GM20000 (cell line): ENCODE measurements around the gene PSMB7.

Experiments
- DNase-seq: peaks from one replicate; pipeline ENCODE4 v3.0.0; 2012; ENCODE audit warnings: low spot score
- CTCF ChIP-seq: IDR thresholded peaks from 2 replicates; pipeline ENCODE4 v1.5.1; 2012; ENCODE audit warnings: mild to moderate bottlenecking, control low read depth; ENCODE audit errors: extremely low read depth, missing control alignments

Gene PSMB7

GRCh38 chr9:124309667-124310084, 105.6 kb downstream of the PSMB7 start:
- no peak for DNase-seq
- no peak for TF ChIP-seq CTCF

GRCh38 chr9:124308606-124309491, 106.4 kb downstream of the PSMB7 start:
- TF ChIP-seq CTCF = no peak
- no peak for DNase-seq

- no peak for DNase-seq
- no peak for TF ChIP-seq CTCF
Observed at GRCh38 chr9:124307379-124308030, 107.7 kb downstream of the PSMB7 start.

- TF ChIP-seq CTCF = no peak
- no peak for DNase-seq
Observed at GRCh38 chr9:124306098-124306735, 109.0 kb downstream of the PSMB7 start.

GRCh38 chr9:124304285-124304684, 111.0 kb downstream of the PSMB7 start:
- no peak for TF ChIP-seq CTCF

GRCh38 chr9:124303762-124304161, 111.5 kb downstream of the PSMB7 start:
- TF ChIP-seq CTCF = no peak
- DNase-seq = no peak

More at GRCh38 chr9:124304285-124304684, 111.0 kb downstream of the PSMB7 start:
- no peak for DNase-seq
